ENCODE measurements around the gene LRMDA. TPM values are rescaled to one million over a fixed set of nuclear protein-coding genes. Genes with fewer than 3 reads are reported as not detected.

The LRMDA gene
- total RNA-seq, 1 experiment from 2014 or later = 4.8 TPM

- H3K4me3 ChIP-seq (replicated peaks in 1 of 2; ENCODE audit: low read depth in 1 of 2, low read length in 2 of 2) = no peak overlapping the region
- DNase-seq (ENCODE audit: low read depth, low spot score) (no peak), ATAC-seq (no peak)
- H3K9me2 ChIP-seq (ENCODE audit: insufficient read depth) = no peaks in the 10 kb centered on the region
- no peaks in the 10 kb centered on the region for H3K79me2 ChIP-seq (ENCODE audit: insufficient read depth, low read length)
- ChIA-PET POLR2A (no interaction called here), RAD21 (ENCODE audit: low non-redundant PET in 1 of 2, low total read pairs in 2 of 2, uncharacterized antibody in 2 of 2, unreplicated experiment in 2 of 2) (no interaction called here), CTCF (no interaction called here)
- no peaks in the 10 kb centered on the region for H3K36me3 ChIP-seq (ENCODE audit: control insufficient read depth in 1 of 2, insufficient read depth in 2 of 2, low read length in 2 of 2)
- H3K27ac ChIP-seq (ENCODE audit: low read depth, low read length) = no peak overlapping the region
- no peak overlapping the region for H3K9ac ChIP-seq (ENCODE audit: low read length)
- H3K27me3 ChIP-seq (ENCODE audit: insufficient read depth, low read length) = no peaks in the 10 kb centered on the region
- H3K4me2 ChIP-seq (ENCODE audit: low read length) = no peak overlapping the region
- H3K4me1 ChIP-seq (ENCODE audit: control insufficient read depth in 1 of 2, insufficient read depth in 2 of 2, low read length in 2 of 2) = no peaks in the 10 kb centered on the region
- TF ChIP-seq ZFX (IDR thresholded peaks at IDR 0.05) = no peak
- TF ChIP-seq EZH2 (IDR thresholded peaks at IDR 0.05) = no peak
- no peak for TF ChIP-seq YY1 (IDR thresholded peaks at IDR 0.05; ENCODE audit: extremely low read depth, insufficient replicate concordance, low read depth, low read length)
- no peak for TF ChIP-seq ATF3 (IDR thresholded peaks at IDR 0.05)
- no peak for TF ChIP-seq CBX3 (IDR thresholded peaks at IDR 0.05; ENCODE audit: low read depth)
- no peak for TF ChIP-seq SP1 (IDR thresholded peaks at IDR 0.05; ENCODE audit: low read depth)
- TF ChIP-seq CTCF (IDR thresholded peaks at IDR 0.05 in 2 of 3, conservative IDR thresholded peaks at IDR 0.05 in 1 of 3; ENCODE audit: borderline replicate concordance in 1 of 3, insufficient read depth in 1 of 3, low read depth in 2 of 3, low read length in 2 of 3) = no peak
- TF ChIP-seq CEBPB (IDR thresholded peaks at IDR 0.05; ENCODE audit: low read depth) = no peak
- TF ChIP-seq JUND (IDR thresholded peaks at IDR 0.05) = no peak
- H4K20me1 ChIP-seq (ENCODE audit: insufficient read depth) = no peaks in the 10 kb centered on the region
- no TSS peak for BruUV-seq (replicated peaks)
- H3K9me3 ChIP-seq (ENCODE audit: control insufficient read depth in 1 of 2, insufficient read depth in 1 of 2, low read depth in 1 of 2, low read length in 2 of 2) = no peaks in the 10 kb centered on the region
- intact Hi-C loops (cut with micrococcal nuclease) = no loop called here
- no peak overlapping the region for H2AFZ ChIP-seq (ENCODE audit: low read depth, low read length, poor library complexity, severe bottlenecking)
Measured at GRCh38 chr10:76234499-76235226, 803.2 kb downstream of the LRMDA start.

Measured in HCT116 (cell line).